ENCODE results near the gene TAF13. TPM values are rescaled to one million over a fixed set of nuclear protein-coding genes. Genes with fewer than 3 reads are reported as not detected.

The TAF13 gene
- total and polyA plus RNA-seq, 9 of the 15 experiments (the other 6 are each of a cell fraction or from before 2014, with no cell fraction given): 14.9 to 77.2 (median 38.7) TPM

- TF ChIP-seq ZBTB11 (CRISPR knock-in tag; IDR thresholded peaks at IDR 0.05) (no peak), GTF2E2 (tag; IDR thresholded peaks at IDR 0.05) (peak; percentile 31; the same call in 1 of the 2 replicates), FOSL1 (tag; conservative IDR thresholded peaks at IDR 0.05) (peak; percentile 71), RCOR1 (IDR thresholded peaks at IDR 0.05; ENCODE audit: borderline replicate concordance in 1 of 2, low read depth in 2 of 2, low read length in 2 of 2) (peak; percentile 32 to 81; a peak in 2 of 4 replicates), RBM17 (IDR thresholded peaks at IDR 0.05; ENCODE audit: borderline replicate concordance, low read depth, low read length) (no peak), RBM15 (IDR thresholded peaks at IDR 0.05; ENCODE audit: insufficient read depth, low read length) (no peak), RB1 (IDR thresholded peaks at IDR 0.05; ENCODE audit: low read depth) (peak; percentile 87), HLTF (IDR thresholded peaks at IDR 0.05) (peak; percentile 80; the same call in 1 of the 2 replicates), ZNF146 (CRISPR knock-in tag; IDR thresholded peaks at IDR 0.05; ENCODE audit: unreplicated experiment) (no peak), CREB3L1 (IDR thresholded peaks at IDR 0.05; ENCODE audit: borderline replicate concordance, low read depth) (peak; percentile 99), KLF6 (CRISPR knock-in tag; IDR thresholded peaks at IDR 0.05; ENCODE audit: borderline replicate concordance) (peak; percentile 40; the same call in 1 of the 2 replicates), ATF4 (CRISPR knock-in tag; IDR thresholded peaks at IDR 0.05) (no peak), POLR3A (IDR thresholded peaks at IDR 0.05; ENCODE audit: borderline replicate concordance, extremely low read depth, insufficient read depth, insufficient read length) (no peak), ZNF175 (CRISPR knock-in tag; IDR thresholded peaks at IDR 0.05; ENCODE audit: low read depth) (no peak), SOX6 (IDR thresholded peaks at IDR 0.05) (peak; percentile 83), EP400 (IDR thresholded peaks at IDR 0.05) (peak; percentile 99), ZNF512 (tag; IDR thresholded peaks at IDR 0.05) (no peak), PHF21A (IDR thresholded peaks at IDR 0.05; ENCODE audit: borderline replicate concordance, low read depth) (peak; percentile 57), RNF2 (IDR thresholded peaks at IDR 0.05) (peak; percentile 89; the same call in 1 of the 2 replicates), THRAP3 (IDR thresholded peaks at IDR 0.05; ENCODE audit: borderline replicate concordance) (no peak)
These were observed 14.6 kb upstream of the TAF13 start, which contains the start of gene TMEM167B (continued) for GRCh38 chr1:109090196-109091077.
